HG02852 (cell line): ENCODE measurements around the gene ZNF423.

ENCODE experiments used
- ATAC-seq: cut with Tn5 transposase; IDR thresholded peaks from one replicate; pipeline ENCODE4 v1.9.1; 2021; ENCODE audit warnings: mild to moderate bottlenecking, moderate library complexity; ENCODE audit not compliant: unreplicated experiment

Gene ZNF423

DNA sequence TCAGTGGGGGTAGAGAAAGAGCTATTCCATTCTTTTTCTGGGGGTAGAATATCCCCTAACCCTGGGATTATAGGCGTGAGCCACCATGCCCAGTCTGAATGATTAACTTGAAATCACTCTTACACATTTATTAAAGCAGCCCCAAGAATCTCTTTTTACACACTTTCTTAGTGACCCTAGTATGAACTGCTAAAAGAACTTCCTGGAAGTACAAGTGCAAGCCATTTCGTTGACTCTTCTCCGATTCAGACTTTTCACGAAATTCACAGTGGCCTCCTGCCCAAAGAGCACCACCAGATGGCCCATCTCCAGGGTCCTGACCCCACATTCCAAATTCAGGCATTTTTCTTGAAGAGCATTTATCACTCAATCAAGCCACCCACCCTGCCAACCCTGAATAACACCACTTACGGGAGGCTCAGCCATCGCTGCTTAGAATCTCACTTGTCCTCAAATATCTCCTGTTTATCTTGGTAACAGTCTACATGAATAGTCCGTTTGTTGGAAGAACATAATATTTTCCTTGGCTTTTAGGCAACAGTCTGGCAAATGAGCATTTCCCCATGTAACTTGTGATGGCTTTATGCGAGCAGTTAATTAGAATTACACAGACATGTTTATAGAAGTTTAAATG lies 28.0 kb downstream of the ZNF423 start:
- no peak for ATAC-seq

DNA sequence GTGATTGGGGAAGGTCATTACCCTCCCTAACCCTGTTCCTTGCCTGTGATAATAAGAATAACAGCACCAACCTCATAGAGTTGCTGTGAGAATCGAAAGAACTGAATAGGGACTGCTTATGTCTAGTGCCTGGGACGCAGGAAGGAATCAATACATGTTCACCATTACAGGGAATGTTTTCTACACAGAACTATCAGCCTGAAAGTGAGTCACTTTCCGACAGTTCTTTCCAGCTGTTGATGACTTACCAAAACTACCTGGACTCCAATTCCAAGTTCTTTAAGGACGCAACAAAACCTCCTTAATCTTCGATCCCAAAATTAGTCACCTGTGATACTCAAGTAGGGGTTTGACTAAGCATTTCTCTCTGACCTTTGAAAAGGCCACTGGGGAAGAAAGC lies 29.4 kb downstream of the ZNF423 start:
- ATAC-seq = no peak

- ATAC-seq = no peak
These were observed 30.9 kb downstream of the ZNF423 start for GRCh38 chr16:49825041-49825440.

DNA sequence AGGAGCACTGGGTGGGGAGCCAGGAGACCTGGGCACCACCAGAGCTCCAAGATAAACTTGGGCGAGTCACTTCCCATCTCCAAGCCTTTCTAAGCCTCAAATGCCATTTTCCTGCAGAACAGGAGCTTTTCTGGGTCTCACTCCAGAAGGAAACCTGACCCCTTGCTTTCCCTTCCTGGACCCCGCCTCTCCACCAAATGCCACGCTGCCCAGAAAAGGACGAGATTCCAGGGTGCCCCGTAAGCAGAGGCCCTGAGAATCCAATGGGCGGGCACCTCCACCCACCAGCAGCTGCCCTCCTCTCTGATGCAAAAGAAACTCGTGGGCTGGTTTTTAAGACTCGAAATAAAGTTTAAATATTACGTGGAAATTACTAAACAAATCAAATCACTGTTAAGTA lies 31.3 kb downstream of the ZNF423 start:
- no peak for ATAC-seq

DNA sequence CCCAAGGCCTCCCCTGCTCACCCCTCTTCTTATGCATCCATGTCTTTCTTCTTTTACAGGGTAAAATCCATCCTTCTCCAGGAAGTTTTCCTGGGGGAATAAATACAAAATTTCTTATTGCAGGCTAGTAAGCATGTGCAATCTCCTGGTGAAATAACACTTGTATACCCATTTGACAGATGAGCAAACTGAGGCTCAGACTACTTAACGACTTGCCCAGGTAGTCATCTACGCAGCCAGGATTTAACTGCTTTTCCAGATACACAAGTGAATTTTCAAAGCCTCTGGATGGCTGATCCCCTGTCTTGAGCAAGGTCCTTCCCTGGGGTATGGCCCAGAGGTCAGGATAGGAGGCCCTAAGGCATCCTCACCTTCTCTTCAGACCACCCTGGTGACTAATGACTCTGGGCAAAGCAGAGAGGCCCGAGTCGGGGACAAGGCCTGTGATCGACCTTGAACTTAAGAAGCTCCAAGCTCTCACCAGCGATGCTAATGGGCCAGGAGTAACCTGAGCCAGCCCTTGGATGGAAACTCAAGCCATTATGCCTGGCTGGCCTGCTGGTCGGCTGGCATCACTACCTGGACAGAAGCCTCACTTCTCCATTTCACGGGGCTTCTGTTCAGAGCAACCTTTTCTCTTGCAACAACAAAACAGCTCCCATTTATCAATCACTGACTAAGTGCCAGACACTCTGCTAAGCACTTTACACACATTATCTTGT lies 33.1 kb downstream of the ZNF423 start:
- no peak for ATAC-seq

GRCh38 chr16:49821614-49822282 lies 34.2 kb downstream of the ZNF423 start:
- ATAC-seq = no peak

DNA sequence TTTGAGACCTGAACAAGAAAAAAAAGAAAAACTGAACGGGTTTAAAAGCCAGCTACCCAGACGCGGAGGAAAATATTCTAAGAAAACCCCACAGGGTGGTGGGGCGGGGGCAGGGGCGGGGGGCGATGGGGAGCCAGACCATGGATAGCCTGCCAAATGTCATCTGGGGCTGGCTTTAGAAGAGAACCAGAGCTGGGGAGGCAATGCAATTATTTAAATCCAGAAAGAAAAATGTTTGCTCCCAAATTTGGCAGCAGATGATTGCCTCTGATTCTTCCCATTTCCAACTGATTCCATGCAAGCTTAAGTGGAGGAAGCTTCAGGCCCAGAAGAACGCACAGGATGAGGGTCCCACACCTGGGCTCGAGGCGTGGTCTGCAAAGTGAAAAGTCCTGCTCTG lies 34.8 kb downstream of the ZNF423 start:
- no peak for ATAC-seq

DNA sequence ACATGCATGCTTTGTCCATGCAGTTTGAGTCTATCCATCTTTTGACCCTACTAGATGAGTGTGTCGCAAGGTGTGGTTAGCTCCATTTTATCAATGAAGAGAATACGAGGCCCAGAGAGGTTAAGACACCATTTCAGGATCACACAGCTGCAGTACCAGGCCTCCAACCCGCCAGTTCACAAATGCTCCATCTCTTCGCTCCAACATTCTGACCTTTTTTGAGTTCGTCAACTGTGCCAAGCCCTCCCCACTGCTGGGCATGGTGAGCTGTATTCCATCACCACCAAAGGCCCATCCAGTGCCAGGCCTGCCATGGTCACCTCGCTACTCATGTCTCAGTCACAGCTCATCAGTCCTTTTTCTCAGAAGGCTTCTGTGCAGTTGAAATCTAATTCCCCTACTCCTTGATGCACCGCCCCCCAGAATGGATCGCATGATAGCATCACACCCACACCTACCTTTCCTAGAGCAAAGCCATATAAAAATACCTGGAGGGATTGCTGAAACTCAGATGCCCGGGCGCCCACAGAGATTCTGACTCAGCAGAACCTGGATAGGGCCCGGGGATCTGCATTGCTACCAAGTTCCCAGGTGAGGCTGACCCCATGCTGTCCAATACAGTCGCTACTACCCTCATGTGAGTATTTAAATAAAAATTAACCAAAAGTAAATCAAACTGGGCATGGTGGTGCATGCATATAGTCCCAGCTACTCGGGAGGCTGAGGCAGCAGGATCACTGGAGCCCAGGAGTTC lies 38.0 kb downstream of the ZNF423 start:
- ATAC-seq = no peak

DNA sequence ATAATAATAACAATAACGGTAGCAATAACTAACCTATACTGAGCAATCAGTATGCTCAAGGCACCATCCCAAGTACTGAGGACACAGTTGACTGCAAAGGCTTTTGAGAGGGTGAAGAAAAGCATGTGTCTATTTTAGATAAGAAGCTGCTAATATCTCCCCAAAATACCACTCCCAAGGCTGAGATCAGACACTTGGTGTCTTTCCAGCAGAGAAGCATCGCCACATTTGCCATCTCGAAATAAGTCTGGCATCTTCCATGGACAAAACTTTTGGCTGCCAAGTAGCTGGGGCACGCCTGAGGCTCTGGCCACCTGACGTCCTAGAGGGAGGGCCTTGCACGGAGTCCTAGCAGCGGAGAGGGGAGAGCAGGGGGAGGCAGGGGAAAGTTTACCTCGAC lies 39.0 kb downstream of the ZNF423 start:
- ATAC-seq = no peak

DNA sequence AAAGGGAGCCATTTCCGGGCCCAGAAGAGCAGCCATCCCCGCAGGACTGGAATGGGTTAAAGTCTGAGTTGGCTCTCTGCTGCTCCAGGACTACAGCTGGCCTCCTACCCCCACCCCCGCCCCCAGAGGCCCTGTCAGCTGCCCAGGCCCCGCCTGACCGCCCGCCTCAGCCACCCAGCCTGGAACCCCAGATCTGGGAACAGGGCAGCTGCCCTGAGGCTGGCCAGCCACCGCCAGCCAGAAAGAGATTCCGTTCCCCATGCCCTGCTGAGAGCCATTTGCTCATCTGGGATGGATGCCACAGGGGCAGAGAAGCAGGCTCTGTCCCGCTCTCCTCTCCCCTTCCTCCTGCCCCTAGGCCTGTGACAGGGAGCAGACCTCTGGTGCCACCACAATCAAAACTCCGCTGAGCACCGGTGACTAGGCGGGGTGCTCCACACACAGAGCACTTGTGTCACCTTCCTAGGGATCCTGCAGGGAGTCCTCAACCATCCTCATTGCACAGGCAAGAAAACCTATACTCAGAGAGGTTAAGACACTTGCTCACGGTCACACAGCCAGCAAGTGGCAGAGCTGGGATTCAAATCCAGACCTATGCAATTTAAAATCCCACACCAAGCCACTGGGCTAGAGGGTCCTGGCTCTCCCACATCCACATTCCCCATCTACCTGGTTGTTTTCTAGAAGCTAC lies 44.1 kb downstream of the ZNF423 start:
- ATAC-seq = no peak

DNA sequence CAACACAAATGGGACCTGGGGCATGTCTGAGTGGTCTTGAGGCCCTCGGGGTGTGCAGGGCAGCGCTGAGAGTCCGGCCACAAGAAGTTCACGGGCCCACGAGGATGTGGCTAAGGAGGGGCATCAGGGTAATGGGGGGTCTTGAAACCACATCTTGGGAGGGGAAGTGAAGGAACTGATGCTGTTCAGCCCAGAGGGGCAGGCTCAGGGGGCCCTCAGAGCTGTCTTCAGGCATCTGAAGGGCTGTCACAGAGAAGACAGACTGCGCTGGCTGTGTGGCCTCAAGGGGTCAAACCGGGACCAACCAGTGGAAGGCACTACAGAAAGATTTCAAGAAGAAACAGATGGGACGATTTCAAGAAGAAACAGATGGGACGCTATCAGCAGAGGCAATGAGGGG lies 45.1 kb downstream of the ZNF423 start:
- no peak for ATAC-seq

GRCh38 chr16:49809561-49809960 lies 46.4 kb downstream of the ZNF423 start:
- no peak for ATAC-seq

- ATAC-seq = no peak
These were observed 46.9 kb downstream of the ZNF423 start for GRCh38 chr16:49809062-49809461.

GRCh38 chr16:49806446-49806845 lies 49.5 kb downstream of the ZNF423 start:
- ATAC-seq = no peak

DNA sequence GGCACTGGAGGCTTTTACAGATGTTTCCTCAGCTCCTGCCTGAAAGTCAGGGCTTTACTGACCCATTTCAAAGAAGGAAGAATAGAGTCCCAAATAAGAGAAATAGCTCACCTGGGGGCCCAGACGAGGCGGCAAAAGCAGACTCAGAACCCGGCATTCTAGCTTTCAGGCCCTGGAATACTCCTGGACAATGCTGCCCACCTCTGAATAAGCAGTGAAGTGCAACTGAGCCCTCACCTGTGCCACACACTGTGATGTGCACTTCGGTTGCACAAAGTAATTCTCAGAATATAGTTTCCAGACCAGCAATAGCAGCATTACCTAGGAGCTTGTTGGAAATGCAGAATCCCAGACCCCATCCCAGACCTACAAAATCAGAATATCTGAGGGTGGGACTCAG lies 54.6 kb downstream of the ZNF423 start:
- ATAC-seq = no peak

DNA sequence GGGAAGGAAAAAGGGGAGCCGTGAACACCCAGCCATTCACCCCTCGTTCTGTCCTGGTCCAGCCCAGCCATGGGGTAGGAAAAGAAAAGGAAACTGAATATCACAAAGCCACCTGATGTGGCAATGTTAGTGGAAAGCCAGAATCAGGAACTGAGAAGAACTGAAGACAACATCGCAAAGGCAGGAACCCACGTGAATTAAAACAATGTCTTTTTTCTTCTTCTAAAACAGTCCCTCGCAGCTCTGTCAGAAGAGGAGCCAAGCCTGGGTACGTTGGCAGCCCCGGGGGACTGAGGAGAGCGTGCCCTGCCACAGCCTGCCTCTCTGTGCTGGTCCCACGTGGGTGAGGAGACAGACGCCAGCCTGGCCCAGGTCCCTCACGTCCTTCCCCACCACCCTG lies 55.0 kb downstream of the ZNF423 start:
- ATAC-seq = no peak

DNA sequence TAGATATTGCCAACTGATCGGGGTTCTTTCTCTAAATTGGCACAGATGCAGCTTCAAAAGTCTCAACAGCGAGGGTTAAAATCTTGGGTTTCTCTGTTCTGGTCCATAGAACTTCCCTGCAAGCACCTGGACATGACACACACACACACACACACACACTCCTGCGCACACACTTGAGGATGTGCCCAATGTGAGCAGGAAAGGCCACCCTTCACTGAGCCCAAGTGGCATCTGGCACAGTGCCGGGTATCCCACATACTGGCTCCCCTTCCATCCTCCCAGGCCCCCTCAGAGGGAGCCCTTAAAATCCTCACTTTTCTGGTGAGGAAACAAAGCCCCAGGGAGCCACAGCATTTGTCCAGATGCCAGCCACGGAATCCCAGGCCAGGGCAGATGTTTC lies 55.5 kb downstream of the ZNF423 start:
- ATAC-seq = no peak

DNA sequence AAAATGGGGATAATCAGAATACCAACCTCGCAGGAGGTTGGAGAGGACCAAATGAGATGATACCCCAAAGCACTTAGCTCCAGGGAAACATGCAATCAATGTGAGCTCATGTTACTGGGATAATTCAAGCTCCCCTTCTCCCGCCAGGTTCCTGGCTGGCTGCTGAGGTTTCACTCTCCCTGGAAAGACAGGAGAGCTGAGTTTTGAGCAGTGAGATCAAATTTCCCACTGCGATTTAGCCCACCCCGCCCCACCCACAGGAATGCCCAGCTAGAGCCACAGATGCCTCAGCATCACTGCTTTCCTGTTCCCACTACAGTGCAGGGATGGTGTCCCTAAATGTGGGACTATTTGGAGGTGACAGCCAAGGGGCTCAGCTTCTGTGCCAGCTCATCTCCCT lies 56.7 kb downstream of the ZNF423 start:
- no peak for ATAC-seq

- no peak for ATAC-seq
These were observed 60.4 kb downstream of the ZNF423 start for GRCh38 chr16:49795513-49795912.

DNA sequence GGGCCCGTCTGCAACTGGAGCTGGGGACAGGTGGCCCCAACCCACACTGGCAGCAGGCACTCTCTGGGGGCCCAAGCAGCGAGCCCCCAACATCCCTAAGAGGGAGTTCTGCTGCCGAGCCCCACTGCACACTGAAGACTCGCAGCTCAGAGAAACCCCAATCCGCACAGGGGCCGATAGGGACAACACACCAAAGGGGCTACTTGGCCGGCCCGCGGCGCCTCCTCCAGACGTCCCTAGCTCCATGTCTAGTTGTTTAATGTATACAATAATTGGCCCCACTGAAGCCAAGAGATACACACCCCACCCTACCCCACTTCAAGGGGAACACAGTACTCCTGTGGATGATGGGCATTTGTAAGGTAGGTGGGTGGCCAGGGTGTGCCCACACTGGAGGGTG lies 62.7 kb downstream of the ZNF423 start:
- no peak for ATAC-seq

DNA sequence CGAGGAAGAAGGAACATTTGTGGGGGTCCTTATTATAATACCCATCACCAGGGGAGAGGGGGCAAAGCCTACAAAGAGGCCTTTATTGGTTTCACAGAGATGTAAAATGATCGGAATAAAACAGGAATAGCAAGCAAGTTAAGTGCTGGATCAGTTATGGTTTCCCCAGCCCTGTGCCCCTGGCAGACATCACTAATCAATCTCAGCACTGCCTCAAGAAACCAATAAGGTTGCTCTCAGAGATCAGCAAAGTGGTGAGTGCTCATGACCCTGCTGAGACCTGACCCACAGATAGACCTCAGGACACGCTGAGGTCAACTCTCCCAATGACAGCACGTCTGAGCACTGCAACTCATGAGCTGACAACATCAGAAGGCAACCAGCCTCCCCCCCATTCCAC lies 66.3 kb downstream of the ZNF423 start:
- no peak for ATAC-seq
